IPS-NIHi11 (cell line): ENCODE measurements around the gene ZDHHC13.

ENCODE experiments used
- DNase-seq: peaks from one replicate; pipeline ENCODE4 v3.0.0; 2012; ENCODE audit warnings: mixed read lengths, low spot score

ZDHHC13 gene

DNA sequence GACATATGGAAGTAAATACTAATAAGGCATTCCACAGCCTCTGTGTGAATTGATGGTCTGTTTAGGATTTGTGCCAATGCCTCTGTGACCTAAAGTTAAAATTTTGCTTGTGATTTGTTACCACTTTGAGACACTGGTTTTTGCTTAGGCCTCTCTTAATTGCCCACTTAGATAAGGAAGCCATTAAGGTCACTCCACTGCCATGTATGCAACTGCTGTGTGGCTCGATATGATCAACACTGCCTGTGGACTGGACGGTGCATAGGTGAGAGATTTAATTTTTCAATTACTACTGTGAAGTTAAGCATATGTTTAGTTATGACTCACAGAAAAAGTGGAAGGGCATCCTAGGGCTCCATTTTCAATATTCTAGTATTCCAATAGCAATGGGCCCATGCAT is 47.9 kb downstream of the ZDHHC13 start:
- no peak for DNase-seq

DNA sequence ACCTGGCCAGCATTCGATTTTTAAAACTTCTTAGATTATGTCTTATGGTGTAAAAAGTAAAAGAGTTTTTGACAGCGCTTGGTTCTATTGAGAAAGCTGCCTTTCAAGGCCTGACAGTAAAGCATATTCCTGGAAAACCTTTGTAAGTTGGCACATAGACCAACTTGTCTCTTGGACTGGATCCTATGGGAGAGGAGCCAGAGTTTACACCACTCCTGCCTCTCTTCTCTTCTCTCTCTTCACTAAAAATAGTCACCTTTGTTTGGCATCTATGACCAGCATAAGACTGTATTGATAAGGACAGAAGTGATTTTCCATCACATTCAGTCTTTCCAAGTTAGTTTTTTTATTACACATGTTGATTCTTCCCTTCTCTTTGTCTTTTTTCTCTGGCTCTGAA is 51.1 kb downstream of the ZDHHC13 start:
- DNase-seq, result no peak

DNA sequence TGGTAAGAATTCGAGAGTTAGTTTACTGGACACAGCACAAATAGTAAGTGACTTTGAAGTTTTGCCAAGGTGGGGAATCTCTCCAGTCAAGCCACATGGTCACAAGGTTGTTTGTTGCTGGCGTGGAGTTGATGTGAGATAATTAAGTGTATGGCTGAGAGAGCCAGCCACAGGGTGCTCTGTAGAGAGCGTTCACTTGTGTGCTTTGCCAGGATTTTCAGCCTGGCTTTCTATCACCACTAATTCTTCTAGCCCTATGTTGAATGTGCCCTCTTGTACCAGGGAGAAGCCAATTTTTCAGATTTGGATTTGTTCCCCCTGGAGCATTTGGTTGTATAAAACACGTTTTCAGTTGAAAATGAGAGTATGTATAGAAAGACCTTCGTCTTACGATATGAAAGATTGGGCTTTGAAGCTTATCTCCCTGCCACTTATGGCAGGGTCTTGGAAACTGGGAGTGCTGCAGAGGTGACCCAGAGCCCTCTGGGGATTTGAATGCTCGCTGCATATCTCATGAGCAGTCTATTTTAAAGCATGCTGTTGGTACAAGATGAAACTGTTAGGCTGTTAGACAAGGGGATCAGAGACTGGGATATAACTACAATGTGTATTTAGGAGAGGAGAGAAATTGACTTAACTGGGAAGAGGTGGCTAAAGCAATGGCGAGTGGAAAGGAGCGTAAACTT is 56.2 kb downstream of the ZDHHC13 start:
- no peak for DNase-seq

DNA sequence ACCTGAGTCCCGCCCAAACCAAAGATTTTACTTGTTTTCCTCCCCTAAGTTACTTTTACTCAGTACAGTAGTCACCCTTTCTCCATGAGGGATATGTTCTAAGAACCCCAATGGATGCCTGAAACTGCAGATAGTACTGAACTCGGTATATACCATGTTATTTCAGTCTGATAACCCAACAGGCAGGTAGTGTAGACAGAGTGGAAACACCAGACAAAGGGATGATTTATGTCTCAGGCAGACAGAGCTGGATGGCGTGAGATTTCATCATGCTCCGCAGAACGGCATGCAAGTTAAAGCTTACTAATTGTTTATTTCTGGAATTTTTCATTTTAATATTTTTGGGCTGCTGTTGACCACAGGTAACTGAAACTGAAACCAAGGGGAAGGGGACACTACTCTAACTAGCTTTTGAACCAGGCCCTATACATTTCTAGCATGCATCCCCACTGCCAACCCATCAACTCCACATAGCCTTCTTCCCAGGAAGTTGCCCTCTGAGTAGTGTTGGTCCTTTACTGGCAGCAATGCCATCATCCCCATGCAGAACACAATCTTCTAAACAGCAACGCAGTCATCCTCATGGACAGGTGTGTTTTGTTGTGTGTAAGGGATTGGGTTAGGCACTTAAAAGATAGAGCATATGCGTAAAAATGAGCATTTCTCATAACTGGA is 57.1 kb downstream of the ZDHHC13 start:
- no peak for DNase-seq

DNA sequence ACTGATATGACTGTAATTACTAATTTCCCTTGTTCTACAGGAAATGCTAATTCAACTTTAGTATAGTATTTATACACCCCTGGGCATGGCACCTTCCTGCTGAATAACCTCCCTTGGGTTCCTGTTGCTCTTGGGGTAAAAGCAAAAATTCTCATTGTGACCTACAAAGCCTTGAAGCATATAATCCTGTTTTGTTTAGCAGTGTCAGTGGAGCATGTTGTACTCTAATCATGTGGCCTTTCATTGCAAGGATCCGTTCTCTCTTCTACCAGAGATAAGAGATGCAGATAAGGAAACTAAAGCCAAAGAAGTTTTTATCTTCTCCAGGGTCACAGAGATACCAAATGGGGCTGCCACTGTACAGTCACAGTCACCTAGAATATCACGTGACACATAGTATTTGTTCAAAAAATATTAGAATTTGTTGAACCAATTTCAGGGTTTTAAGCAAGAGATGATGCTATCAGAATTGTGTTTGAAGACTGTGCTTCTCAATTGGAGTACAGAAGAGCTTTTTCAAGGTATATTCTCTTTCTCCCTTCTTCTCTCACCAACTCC is 59.7 kb downstream of the ZDHHC13 start:
- no peak for DNase-seq

DNA sequence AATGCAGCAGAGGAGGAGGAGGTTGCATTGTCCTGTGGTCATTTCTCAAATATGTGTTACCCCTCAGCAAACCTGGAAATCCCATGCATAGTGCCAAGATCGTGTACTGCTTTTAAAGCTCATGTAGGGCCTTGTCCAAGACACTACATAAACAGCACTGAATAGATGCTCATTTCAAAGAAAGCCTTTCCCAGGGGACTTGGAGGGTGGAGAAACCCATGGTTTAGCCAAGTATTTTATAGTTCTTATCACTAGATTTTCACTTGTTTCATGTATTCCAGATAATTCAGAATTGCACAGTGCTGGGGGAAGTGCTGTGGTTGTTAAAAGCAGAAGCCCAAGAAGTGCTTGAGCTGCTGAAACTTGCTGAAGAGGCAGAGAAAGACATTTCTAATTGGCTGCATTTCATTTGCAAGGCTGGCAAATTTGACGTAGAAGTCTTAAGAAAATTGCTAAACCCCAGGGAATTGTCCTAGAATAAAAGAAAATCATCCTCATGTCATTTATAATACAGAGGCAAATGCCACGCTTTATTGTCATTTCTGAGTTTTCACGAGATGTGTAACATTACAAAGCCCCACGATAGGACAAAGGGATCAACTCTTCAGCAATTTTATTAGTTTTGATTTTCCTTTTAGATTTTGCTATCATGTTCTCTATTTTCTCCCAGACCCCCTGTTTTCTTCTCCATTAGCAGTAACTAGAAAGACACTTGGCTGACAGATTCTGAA is 64.7 kb downstream of the ZDHHC13 start:
- no peak for DNase-seq

DNA sequence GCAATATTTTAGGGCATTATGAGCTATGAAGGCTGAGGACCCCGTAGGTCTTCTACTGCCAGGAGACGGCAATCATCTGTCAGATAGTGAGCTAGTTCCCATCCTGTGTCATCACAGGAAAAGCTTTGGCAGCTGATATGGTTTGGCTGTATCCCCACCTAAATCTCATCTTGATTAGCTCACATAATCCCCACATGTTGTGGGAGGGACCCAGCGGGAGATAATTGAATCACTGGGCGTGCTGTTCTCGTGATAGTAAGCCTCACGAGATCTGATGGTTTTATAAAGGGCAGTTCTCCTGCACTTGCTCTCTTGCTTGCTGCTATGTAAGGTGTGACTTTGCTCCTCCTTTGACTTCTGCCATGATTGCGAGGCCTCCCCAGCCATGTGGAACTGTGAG is 66.7 kb downstream of the ZDHHC13 start:
- DNase-seq, result no peak

DNA sequence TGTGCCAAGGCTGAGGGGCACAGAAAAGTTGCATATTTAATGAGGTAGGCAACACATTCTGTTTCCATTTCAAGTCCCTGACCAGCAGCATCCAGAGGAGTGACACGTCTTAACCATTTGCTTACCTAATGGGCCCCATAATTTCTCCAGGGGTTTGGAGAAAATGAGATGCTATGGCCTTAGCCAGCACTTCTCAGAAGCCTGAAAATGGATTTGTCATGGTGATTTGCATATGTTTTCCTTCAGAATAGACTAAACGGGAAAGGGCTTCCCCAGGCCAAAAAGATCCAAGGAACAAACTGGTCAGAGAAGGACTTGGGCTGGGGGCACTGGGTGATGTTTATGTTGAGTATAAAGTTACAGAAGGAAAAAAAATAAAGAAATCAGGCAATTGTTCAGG is 68.1 kb downstream of the ZDHHC13 start:
- DNase-seq, result no peak

DNA sequence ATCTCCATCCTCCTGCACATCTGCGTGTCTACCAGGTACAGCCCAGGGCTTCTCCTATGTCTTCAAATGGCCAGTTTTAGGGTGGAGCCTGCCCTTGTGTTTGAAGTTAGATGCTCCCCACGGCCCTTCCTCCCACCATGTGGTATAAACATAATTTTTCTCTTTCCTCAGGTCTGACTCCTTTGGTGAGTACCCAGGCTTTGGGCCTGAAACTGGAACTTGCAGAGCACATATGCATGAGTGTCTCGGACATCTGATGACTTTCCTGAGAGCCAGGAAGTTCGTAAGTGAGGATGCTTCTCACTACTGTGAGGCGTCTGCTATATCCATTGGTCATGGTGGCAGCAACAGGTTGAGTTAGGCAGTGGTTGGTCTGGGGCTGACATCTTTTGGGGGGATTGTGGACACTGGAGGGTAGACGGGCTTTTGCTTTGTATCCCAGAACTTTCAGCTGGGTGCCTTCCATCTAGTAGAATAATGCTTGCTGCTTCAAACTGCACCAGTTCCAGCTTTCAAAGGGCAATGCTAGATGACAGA is 68.6 kb downstream of the ZDHHC13 start:
- no peak for DNase-seq

DNA sequence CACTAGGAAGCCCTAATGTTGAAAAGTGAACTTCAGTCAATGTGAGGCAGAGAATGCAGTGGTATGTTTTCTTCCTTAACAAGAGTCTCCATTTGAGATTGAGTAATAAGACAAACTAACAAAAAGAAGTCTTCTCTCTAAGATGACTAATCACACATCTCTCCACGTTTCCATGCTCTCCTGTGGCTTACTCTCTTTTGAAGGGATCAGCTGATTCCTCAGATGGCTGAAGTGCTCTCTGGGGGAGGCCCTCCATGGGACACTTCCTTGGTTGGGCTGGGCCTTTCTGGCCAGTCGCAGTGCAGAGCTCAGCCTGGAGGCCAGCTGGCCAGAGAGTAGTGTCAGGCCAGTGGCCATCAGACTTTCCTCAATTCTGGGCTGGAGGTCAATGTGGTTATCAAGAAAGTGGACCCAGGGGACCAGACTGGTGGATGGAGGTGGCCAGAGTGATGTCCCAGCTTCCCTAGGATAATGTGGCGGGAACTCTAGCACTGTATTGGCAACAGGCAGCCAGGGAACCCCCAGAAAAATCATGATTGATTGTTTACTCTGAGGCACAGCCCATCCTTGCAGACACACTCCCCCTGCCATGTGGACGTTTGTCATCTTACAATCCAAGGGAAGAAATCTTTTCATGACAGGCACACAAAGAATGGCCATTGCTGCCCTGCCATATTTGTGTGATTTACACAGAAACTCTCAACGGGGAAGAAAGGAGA is 70.3 kb downstream of the ZDHHC13 start:
- DNase-seq, result no peak

DNA sequence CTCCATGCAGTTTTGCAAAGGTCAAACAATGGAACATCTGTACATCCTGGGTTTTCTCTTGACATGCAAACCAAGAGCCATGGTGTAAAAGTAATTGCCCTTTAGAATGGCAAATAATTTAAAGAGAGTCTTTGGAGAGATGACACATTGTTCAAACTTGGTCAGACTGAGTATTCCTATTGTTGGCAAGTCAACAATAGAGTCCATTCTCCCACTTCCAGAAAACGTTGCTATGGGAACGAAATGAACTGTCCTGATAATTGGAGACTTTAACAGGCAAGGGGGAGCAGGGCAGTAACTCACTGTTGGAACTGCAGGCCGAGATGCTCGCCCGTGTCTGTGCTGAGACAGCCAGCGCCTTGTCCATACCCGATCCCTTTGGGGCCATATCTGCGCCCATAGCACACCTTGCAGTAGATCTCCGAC is 70.9 kb downstream of the ZDHHC13 start:
- DNase-seq, result no peak

DNA sequence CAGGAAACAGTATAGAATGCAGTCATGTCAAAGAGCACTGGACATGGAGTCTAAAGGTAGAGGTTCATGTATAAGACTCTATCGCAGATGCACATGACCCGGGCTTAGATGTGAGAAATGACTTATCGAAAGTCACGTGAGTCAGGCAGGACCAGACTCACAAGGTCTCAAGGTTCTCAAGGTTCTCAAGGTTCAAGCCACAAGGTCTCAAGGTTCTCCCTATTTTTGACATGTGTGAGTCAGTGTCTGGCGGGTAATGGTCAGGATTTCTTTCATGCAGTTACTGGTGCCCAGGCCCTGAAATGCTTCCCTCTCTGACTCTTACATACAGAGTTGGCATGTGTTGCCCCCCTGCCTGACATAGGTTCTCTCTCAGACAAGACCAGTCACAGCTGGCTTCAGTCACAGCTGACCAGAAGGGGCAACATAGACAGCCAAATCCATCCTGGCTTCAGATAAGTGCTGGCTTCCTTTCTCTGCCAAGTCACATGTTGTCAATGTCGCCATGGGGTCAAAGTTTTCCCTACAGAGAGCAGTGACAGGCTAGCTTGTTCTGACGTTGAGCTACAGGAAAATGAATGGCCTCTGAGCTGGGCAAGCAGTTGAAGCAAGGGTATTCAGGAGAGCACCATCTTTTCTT is 74.7 kb downstream of the ZDHHC13 start:
- no peak for DNase-seq

DNA sequence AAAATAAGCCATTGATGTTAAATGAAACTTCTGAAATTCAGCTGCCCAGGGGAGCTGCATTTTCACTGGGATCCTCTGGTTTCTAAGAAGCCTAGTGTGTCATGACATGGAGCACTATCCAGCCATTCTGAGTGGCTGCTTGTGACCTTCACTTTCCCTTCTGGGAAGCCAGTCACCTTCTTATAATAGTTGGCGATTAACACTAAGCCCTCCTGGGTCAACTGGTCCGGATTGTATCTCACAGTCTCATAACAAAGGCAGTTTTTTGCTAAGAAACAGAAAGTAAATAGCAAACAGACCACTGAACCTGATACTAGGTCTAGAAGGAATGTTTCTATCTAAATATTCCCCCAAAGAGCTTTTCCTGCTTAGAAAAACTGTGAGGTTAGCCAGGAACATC is 76.9 kb downstream of the ZDHHC13 start:
- no peak for DNase-seq

DNA sequence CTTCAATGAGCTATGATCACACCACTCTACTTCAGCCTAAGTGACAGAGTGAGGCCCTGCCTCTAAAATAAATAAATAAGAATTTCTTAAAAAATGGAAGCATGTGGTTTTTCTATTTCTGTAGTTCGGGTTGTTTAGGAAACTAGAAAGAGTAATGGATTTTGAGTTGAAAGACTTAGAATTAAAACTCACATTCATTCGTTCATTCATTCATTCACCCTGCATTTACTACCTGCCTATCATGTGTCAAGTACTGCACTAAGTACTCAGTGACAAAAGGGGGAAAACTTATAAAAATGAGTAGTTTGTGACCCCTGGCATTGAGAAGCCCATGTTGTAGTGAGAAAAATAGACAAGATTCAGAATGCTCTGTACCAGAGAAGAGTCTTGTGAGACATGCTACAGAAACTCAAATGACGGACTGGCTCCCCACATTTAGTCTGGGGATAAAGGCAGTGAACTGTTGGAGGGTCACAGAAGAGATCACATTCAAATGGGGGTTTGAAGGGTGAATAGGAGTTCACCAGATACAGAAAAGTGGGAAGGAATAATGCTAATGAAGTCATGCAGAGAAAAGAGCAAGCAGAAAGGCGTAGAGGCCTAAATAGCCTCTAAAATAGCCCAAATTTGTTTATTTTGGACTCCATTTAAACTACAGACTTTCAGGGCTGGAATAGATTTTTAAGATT is 77.8 kb downstream of the ZDHHC13 start:
- DNase-seq, result no peak

DNA sequence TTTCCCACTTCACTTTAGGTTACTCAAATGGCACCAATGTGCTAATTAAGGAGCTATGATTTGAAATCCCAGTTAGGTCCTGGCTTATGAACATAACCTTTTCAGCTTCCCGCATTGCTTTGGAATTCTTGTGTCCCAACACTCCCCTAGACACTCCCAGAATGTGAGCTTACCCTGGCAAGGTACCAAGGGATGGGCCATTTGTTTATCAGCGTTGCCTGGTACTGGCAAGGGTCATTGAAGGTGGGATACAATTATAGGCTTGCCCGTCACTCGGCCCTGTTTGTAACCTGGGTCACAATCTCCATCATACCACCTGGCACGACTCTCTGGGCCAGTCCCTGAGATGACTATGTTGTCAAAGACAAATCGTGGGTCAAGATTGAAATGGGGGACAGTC is 79.5 kb downstream of the ZDHHC13 start:
- no peak for DNase-seq

DNA sequence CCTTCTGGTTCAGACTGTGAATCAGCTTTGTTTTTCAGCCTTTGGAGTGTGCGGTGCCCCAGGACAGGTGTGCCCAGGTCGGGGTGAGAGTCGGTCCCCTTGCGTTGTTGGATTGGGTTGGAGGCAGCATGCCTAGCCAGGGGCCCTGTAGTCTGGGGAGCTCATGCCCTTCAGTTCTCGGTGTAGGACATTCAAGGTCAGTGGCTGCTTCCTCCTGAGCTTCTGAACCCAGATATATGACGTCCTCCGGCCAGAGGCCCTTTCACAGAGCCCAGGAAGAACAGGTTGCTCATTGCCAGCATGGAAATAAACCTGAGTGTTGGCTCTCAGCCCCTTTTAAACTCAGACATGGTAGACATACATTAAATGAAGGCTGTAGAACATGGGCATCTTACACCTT is 82.1 kb downstream of the ZDHHC13 start:
- no peak for DNase-seq

DNA sequence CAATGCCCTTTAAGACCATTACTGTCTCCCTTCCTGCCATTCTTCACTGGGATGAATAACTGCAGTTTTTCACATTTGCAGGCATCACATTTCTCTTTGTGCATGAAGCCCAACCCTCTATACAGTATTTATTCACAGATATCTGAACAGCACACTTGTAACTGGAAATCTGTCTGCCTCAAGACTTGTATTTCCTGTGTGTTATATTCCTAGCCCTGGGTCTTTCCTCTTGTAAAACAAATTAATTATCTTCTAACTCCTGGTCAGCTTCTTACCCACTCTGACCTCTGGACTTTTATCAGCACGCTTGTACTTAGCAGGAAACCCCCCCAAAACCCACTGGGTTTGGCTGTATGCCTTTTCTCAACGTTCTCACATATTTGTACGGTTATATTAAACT is 82.8 kb downstream of the ZDHHC13 start:
- DNase-seq, result no peak

DNA sequence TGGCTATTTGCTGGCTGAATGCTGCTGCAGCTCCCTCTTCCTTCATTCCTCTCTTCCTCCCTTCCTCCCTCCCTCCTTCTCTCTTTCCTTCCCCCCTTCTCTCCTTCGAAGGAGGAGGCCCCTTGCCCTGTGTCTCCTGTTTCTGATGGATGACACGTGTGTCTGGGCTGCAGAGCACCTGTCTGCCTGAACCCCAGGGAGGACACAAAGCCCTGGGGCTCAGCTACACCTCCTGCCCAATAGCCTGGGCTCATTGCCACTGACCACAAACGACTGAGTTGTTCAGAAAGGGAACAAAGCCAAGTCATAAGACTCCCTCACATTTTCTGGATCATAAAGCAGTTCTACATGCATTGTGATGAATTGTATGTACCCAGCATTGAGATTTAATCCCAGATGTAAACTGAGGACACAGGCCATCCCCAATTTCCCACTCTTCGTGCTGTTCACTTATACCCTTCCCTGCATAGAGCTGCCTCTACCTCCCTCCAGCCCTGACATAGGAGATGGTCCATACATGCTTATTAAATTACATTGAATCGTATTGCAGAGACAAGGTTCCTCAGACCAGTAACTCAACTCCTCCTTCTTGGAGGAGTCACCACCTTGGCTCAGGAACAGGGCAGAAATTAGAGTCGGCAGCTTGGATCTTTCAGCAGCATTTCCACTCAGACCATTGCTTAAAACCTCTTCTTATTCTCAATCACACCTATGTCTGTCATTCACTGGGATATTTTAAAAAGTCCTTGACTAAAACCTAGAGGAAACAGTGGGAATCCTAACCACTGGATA is 83.6 kb downstream of the ZDHHC13 start:
- peak; percentile 26 for DNase-seq

DNA sequence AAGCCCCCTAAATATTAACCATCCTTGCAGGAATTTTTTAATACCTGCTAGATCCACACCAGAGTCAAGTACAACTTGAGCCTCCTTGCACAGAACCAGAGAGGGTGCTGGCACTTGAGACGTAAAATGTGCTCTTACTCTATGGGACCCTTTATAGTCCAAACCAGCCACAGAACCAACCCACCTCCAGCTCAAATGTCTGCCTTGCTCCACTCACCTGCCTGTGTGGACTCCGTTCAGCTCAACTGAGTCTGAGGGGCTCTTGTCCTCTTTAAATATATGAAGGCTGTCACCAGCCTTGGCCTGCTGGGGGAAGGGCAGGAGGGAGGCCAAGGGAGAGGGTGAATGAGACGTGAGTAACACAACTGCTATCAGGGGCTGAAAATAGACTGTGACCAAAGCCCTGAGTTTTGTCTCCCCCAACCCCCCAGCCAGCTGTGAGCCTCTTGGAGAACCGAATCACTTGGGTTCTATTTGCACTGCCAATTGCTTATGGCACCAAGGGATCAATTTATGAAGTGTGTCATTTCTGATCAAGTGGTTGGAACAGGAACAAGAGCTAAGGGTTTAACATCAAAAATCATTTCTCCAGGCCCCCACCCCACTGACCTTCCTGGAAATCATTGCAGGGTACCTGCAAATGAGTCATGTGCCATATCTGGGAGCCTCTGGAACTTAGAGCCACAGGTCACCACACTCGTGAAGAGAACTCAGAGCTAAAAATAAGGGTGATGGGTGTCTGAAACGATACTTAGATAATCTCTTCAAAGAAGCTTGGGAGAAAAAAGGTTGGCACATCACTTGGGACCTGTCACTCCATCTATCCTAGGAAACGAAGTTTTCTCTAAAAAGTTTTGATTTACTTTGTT is 85.0 kb downstream of the ZDHHC13 start, which contains the start of gene CSRP3:
Gene CSRP3 (minus strand): TSS at position 247 of the 869 bp plus-strand sequence. CDS start 9,535 bp downstream, outside the sequence.
- no peak for DNase-seq
